Measurements from ENCODE around the gene HOTAIR. TPM values are rescaled to one million over a fixed set of nuclear protein-coding genes. Genes with fewer than 3 reads are reported as not detected.

The HOTAIR gene
- total RNA-seq, 1 experiment from 2014 or later = 13.5 TPM

- H3K27ac ChIP-seq = peak within 1 kb of the TSS; percentile 89
- peaks cover 55% of the 10 kb centered on the region for H3K4me1 ChIP-seq (replicated peaks)
- peak in 1 of 2 experiments; percentile 83 for DNase-seq (ENCODE audit: low read depth in 1 of 2, low spot score in 2 of 2)
- 0 out of 2 replicates have a peak, but pooled peaks cover 5% of the 10 kb centered on the region for H3K36me3 ChIP-seq
- no peaks in the 10 kb centered on the region for H3K27me3 ChIP-seq (replicated peaks)
- no peaks in the 10 kb centered on the region for H3K9me3 ChIP-seq (replicated peaks)
- H3K4me3 ChIP-seq = peak within 1 kb of the TSS; percentile 71
These were observed 25.7 kb upstream of the HOTAIR start, which contains the start of gene HOXC9 for GRCh38 chr12:54000116-54001114. TSS of gene HOXC9 (plus strand) at chr12:54000161. CDS start at chr12:54000189, 28 bp downstream.

GRCh38 chr12:53999559-54000115 lies 24.9 kb upstream of the HOTAIR start:
- Histone ChIP-seq H3K27me3 (replicated peaks) (no peaks in the 10 kb centered on the region), H3K27ac (peak overlapping the region; percentile 89), H3K36me3 (0 out of 2 replicates have a peak, but pooled peaks cover 5% of the 10 kb centered on the region), H3K4me3 (peak overlapping the region; percentile 71), H3K4me1 (replicated peaks) (peaks cover 58% of the 10 kb centered on the region), H3K9me3 (replicated peaks) (no peaks in the 10 kb centered on the region)
- peak; percentile 77 to 83 for DNase-seq (ENCODE audit: low read depth in 1 of 2, low spot score in 2 of 2)

GRCh38 chr12:53998900-53999236 lies 24.1 kb upstream of the HOTAIR start:
- Histone ChIP-seq H3K4me3 (no peak overlapping the region), H3K27me3 (replicated peaks) (no peaks in the 10 kb centered on the region)

GRCh38 chr12:53998110-53998899 lies 23.6 kb upstream of the HOTAIR start:
- Histone ChIP-seq H3K27ac (peak overlapping the region; percentile 93), H3K9me3 (replicated peaks) (no peaks in the 10 kb centered on the region), H3K36me3 (0 out of 2 replicates have a peak, but pooled peaks cover 5% of the 10 kb centered on the region), H3K4me1 (replicated peaks) (peaks cover 58% of the 10 kb centered on the region), H3K27me3 (replicated peaks) (no peaks in the 10 kb centered on the region), H3K4me3 (peak overlapping the region; percentile 49)
- DNase-seq (ENCODE audit: low read depth in 1 of 2, low spot score in 2 of 2) = no peak

More at GRCh38 chr12:53998900-53999236, 24.1 kb upstream of the HOTAIR start:
- H3K27ac ChIP-seq = peak overlapping the region; percentile 18
- H3K4me1 ChIP-seq (replicated peaks) = peaks cover 58% of the 10 kb centered on the region
- no peak for DNase-seq (ENCODE audit: low read depth in 1 of 2, low spot score in 2 of 2)
- H3K36me3 ChIP-seq = 0 out of 2 replicates have a peak, but pooled peaks cover 5% of the 10 kb centered on the region
- no peaks in the 10 kb centered on the region for H3K9me3 ChIP-seq (replicated peaks)

GRCh38 chr12:53997204-53998109 lies 22.7 kb upstream of the HOTAIR start:
- Histone ChIP-seq H3K36me3 (0 out of 2 replicates have a peak, but pooled peaks cover 2% of the 10 kb centered on the region), H3K4me3 (peak overlapping the region; percentile 49), H3K27me3 (replicated peaks) (no peaks in the 10 kb centered on the region), H3K4me1 (replicated peaks) (peaks cover 64% of the 10 kb centered on the region), H3K9me3 (replicated peaks) (no peaks in the 10 kb centered on the region), H3K27ac (peak overlapping the region; percentile 93)
- DNase-seq (ENCODE audit: low read depth in 1 of 2, low spot score in 2 of 2) = peak in 1 of 2 experiments; percentile 77

GRCh38 chr12:53996240-53997203 lies 21.8 kb upstream of the HOTAIR start:
- H3K4me3 ChIP-seq = peak overlapping the region; percentile 49
- no peaks in the 10 kb centered on the region for H3K27me3 ChIP-seq (replicated peaks)
- H3K27ac ChIP-seq = peak overlapping the region; percentile 93
- H3K4me1 ChIP-seq (replicated peaks) = peaks cover 72% of the 10 kb centered on the region
- peak in 1 of 2 experiments; percentile 80 for DNase-seq (ENCODE audit: low read depth in 1 of 2, low spot score in 2 of 2)
- no peaks in the 10 kb centered on the region for H3K9me3 ChIP-seq (replicated peaks)
- H3K36me3 ChIP-seq = no peaks in the 10 kb centered on the region

- Histone ChIP-seq H3K36me3 (no peaks in the 10 kb centered on the region), H3K27ac (peak overlapping the region; percentile 93), H3K27me3 (replicated peaks) (no peaks in the 10 kb centered on the region), H3K4me1 (replicated peaks) (peaks cover 72% of the 10 kb centered on the region), H3K4me3 (peak overlapping the region; percentile 49), H3K9me3 (replicated peaks) (no peaks in the 10 kb centered on the region)
- DNase-seq (ENCODE audit: low read depth in 1 of 2, low spot score in 2 of 2) = peak; percentile 80 to 89
These were observed 20.9 kb upstream of the HOTAIR start for GRCh38 chr12:53995378-53996239.

- Histone ChIP-seq H3K27ac (peak overlapping the region; percentile 93), H3K4me3 (peak overlapping the region; percentile 49), H3K4me1 (replicated peaks) (peaks cover 77% of the 10 kb centered on the region), H3K9me3 (replicated peaks) (no peaks in the 10 kb centered on the region), H3K36me3 (no peaks in the 10 kb centered on the region), H3K27me3 (replicated peaks) (no peaks in the 10 kb centered on the region)
- DNase-seq (ENCODE audit: low read depth in 1 of 2, low spot score in 2 of 2) = peak in 1 of 2 experiments; percentile 78
These were observed 20.2 kb upstream of the HOTAIR start for GRCh38 chr12:53995002-53995377.

- DNase-seq (ENCODE audit: low read depth in 1 of 2, low spot score in 2 of 2) = peak in 1 of 2 experiments; percentile 73
- Histone ChIP-seq H3K4me1 (replicated peaks) (peaks cover 83% of the 10 kb centered on the region), H3K9me3 (replicated peaks) (no peaks in the 10 kb centered on the region), H3K27ac (peak overlapping the region; percentile 93), H3K27me3 (replicated peaks) (no peaks in the 10 kb centered on the region), H3K4me3 (peak overlapping the region; percentile 49), H3K36me3 (no peaks in the 10 kb centered on the region)
These were observed 19.7 kb upstream of the HOTAIR start for GRCh38 chr12:53994264-53995001.

- no peak for DNase-seq (ENCODE audit: low read depth in 1 of 2, low spot score in 2 of 2)
- no peaks in the 10 kb centered on the region for H3K36me3 ChIP-seq
- no peaks in the 10 kb centered on the region for H3K9me3 ChIP-seq (replicated peaks)
- peak overlapping the region; percentile 93 for H3K27ac ChIP-seq
- H3K27me3 ChIP-seq (replicated peaks) = no peaks in the 10 kb centered on the region
- peak overlapping the region; percentile 49 for H3K4me3 ChIP-seq
- peaks cover 87% of the 10 kb centered on the region for H3K4me1 ChIP-seq (replicated peaks)
These were observed 19.2 kb upstream of the HOTAIR start for GRCh38 chr12:53994009-53994263.

Measured in SJSA1 (cell line).